HG02852 (cell line): Measurements from ENCODE around the gene RNF152.

Source experiments
- ATAC-seq: cut with Tn5 transposase; IDR thresholded peaks from one replicate; pipeline ENCODE4 v1.9.1; 2021; ENCODE audit warnings: mild to moderate bottlenecking, moderate library complexity; ENCODE audit not compliant: unreplicated experiment

RNF152 gene, protein sequence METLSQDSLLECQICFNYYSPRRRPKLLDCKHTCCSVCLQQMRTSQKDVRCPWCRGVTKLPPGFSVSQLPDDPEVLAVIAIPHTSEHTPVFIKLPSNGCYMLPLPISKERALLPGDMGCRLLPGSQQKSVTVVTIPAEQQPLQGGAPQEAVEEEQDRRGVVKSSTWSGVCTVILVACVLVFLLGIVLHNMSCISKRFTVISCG

GRCh38 chr18:61892683-61893308 is at the start of gene RNF152:
Gene RNF152 (minus strand): TSS chr18:61893007. CDS start chr18:61816463, 76,544 bp downstream.
- no peak for ATAC-seq

DNA sequence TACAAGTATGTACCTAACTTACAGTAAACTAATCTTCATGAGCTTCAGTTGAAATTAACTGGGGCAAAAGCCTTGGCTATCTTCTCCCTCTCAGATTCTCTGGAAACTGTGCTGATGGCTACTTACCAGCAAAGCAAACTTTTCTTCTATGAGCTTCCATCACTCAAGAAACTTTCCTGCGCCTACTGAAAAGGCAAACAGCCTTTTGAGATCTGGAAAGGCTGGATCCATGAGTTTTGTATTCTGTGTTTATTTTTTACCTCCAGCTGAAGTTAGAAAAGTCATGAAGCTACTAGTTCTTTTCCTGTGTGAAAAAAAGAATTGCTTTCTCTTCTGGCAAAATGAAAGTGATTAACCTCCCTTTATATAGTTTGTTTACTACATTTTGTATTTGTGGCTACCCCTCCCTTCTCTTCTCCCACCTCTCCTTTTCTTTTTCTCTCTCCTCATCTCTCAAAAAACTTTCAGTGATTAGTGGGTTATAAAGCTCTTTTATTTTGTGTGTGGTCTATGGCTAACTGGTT is 49.2 kb upstream of the RNF152 start:
- no peak for ATAC-seq

- ATAC-seq = no peak
Observed at GRCh38 chr18:61939046-61939674, 46.4 kb upstream of the RNF152 start.

GRCh38 chr18:61935362-61935761 is 42.6 kb upstream of the RNF152 start:
- ATAC-seq = no peak

GRCh38 chr18:61931654-61932379 is 39.0 kb upstream of the RNF152 start:
- ATAC-seq = no peak

DNA sequence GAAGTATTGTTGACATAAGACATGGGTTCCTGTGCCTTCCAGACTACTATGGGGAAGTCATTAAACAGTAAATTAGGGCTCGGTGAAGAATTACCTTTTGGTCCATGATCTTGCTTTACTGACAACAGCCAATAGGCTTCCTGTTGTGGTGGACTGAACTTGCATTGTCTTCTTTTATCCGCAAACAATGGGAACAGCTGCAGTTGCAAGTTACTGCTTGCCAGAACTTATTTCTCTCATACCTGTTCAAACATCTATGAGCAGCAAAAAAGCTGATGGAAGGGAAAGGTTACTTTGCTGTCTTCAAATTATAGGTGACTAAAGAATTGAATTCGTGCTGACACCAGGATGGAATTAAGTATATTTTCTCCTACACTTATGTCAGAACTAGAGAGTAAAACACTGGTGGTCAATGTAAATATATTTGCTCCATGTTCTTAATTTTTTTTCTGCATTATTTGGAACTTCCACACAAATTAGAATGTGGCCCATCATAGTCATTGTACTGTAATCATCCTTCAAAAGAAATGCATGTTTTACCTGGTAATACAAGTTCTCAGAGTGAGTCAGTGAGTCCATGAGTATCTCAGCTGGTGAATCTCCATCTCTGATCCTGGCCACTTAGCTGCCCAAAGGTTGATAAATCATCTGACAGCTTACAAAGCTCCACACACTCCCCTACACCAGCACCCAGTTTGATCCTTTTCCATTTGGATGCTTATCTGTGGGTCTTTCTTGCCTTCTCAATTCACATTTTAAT is 37.3 kb upstream of the RNF152 start:
- no peak for ATAC-seq

GRCh38 chr18:61926532-61926931 is 33.7 kb upstream of the RNF152 start:
- ATAC-seq = no peak

DNA sequence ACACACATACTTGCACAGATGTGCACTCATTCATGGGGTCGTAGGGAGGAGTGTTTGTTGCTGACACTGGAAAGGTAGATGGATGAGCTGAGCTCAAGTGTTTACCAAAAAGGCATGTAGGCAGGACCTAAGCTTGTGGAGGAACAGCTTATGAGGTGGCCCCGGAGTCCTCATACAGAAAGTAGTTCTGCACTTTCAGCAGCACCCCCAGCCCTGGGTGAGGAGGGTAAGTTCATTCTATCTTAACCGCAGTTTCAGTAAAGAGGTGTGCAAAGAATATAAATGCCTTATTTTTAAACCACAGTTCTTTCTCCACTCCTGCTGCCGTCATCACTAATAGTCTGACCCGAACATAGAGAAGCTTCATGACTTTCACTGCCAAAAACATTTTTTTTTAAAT is 31.7 kb upstream of the RNF152 start:
- no peak for ATAC-seq

DNA sequence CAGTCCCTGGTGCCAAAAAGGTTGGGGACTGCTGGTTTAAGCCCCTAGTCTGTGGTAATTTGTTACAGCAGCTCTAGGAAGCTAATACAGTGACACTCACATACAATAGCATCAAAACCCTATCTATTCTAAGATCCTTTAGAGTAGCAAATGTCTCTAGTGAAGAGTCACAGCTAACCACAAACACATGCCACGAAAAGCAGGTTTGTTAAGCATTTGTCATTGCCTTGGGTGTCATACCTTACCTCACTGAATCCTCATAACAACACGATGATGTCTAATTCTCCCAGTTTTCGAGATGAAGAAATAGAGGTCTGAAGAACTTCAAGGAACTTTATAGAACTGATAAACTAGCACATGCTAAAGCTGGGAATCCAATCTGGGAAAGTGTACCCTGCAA is 29.6 kb upstream of the RNF152 start:
- ATAC-seq = no peak

- ATAC-seq = no peak
Observed at GRCh38 chr18:61921621-61922235, 28.9 kb upstream of the RNF152 start.

- ATAC-seq = no peak
Observed at GRCh38 chr18:61917818-61918217, 25.0 kb upstream of the RNF152 start.

DNA sequence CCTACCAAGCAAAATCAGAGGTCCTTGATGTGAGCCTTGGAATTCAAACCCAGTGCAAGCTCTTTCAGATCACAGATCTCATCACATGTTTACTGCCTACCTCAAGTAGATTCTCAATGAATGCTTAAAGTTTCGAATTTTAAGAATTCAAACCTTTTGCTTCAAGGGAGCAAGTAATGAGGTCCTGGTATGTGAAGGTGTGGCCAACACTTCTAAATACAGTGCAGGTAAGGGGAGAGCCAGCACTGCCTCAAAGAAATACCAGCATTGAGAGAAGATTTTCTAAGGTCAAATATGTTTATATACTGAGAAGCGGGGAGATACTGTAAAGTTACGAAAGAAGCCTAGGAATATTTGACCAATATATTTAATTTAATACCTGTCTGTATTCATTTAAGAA is 19.7 kb upstream of the RNF152 start:
- no peak for ATAC-seq

GRCh38 chr18:61910101-61910500 is 17.3 kb upstream of the RNF152 start:
- no peak for ATAC-seq

DNA sequence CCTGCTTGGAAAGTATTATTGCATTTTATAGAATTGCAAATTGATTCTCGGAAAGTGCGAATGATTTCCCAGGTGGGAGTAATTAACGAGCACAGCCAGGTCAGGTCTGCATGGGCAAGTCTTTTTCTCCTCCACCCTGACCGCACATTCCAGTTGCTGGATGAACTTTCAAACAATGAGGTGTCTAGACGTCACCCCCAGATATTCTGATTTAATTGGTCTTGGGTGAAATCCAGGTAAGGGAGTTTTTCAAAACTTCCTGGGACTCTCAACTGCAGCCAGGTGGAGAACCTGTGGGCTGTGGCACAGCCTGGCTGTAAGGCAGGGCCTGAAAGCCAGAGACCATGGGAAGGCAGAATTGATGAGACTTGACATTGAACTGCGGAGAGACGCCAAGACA is 15.9 kb upstream of the RNF152 start:
- no peak for ATAC-seq

DNA sequence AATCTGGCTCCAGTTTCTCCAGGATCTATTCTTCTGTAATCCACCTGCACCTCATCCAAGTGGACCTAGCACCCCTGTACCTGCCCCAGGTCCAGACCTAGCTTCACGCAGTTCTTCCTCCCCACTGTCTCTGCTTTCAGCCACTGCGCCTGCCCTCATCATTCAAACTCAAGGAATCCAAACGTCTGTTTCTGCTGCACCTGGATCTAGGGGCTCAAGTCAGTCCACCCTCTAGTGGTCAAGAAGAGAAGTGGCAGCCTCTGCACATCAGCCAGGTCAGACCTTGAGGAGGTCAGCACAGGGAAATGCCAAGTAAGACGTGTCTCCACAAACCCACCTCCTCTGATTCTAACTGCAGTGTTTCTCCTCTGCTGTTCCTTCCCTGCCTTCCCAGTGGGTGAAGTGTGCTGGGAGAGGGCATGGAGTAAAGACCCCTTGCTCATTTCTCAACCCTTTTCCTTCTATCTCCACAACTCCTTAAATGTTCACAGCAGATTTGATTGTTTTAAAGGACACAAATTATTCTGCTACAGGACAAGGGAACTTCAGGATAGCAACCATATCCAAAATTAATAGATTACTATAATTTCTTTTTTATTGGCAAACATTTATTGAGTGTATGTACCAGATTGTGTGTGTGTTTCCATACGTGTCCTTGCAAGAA is 8.6 kb upstream of the RNF152 start:
- ATAC-seq = peak; percentile 97

- no peak for ATAC-seq
Observed at GRCh38 chr18:61900504-61901281, 7.9 kb upstream of the RNF152 start.

DNA sequence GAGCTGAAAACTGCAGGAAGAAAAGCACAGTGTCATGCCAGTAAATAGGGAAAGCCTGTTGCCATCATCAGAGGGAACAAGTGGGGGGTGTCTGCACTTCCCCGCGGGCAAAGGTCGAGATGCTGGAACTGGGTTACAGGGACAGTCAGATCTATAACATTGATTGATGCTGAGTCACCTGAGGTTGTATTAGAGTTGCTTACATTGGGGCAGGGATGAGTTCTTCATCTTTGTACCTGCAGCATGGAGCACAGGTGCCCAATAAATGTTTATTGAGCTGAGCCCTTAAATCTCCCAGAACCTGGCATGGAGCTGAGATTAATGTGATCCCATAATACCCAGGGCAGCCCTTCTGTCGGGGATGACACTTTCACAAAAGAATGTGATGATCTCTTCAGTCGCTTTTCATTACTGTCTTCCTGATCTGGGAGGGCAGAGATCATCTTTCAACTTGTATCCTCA is 5.9 kb upstream of the RNF152 start:
- no peak for ATAC-seq

GRCh38 chr18:61896757-61897156 is 4.0 kb upstream of the RNF152 start:
- no peak for ATAC-seq

GRCh38 chr18:61896118-61896517 is 3.3 kb upstream of the RNF152 start:
- no peak for ATAC-seq
